K562 (cell line): Measurements from ENCODE around the gene ETHE1. TPM values are rescaled to one million over a fixed set of nuclear protein-coding genes. Genes with fewer than 3 reads are reported as not detected.
A peak's percentile ranks its signal among the peaks of the same experiment; 100 is the strongest.

ENCODE experiments used
- ATAC-seq: fragments of 200-7000 bp; cut with Tn5 transposase; 3 replicates; pipeline ENCODE4 v1.9.1; 2020; ENCODE audit warnings: moderate library complexity
- BruUV-seq: library from RNA; stranded (reverse); fragments of 400-500 nt; replicated peaks from 2 replicates; lab custom pipeline; 2021; lab: Mats Ljungman, UMichigan
- CTCF ChIA-PET: fragments of 300-600 bp; formaldehyde crosslinking; extraction: SDS; loops from one replicate; lab custom pipeline; 2021; ENCODE audit warnings: low intra/inter-chr PET ratio; lab: Yijun Ruan, JAX
- POLR2A ChIA-PET: fragments of 300-600, 350-650 bp; sonication (Branson Sonifier 250); formaldehyde crosslinking; extraction: SDS; loops from one replicate; lab custom pipeline; 2021; ENCODE audit warnings: antibody characterized with exemption, inconsistent platforms; lab: Yijun Ruan, JAX
- DNase-seq, 4 experiments: peaks; one replicate each; pipeline versions ENCODE4 v3.0.0 to v3.0.0-alpha.2; 2011 to 2018; ENCODE audit warnings: low spot score in 3 of 4, mixed read lengths in 3 of 4; ENCODE audit errors: extremely low read depth in 1 of 4
- FAIRE-seq: peaks from 2 replicates; lab custom pipeline; 2011; peaks lifted over from hg19 to GRCh38; lab: Jason Lieb, UNC
- H2AFZ ChIP-seq: 2 replicates; pipeline ENCODE4 v1.6.0; 2011; ENCODE audit warnings: low read depth, low read length, control low read depth, inconsistent platforms
- H3K27ac ChIP-seq: fragments of 200-600 bp; 3 replicates; pipeline ENCODE4 v1.8.0; 2011; ENCODE audit warnings: low read depth, mild to moderate bottlenecking, control low read depth, inconsistent platforms, low read length, moderate library complexity, mixed read lengths; ENCODE audit errors: extremely low read depth
- H3K27me3 ChIP-seq, 2 experiments: fragments of 300-600 bp in 1 of 2; 2 replicates in 1 of 2; 3 replicates in 1 of 2; pipeline versions ENCODE4 v1.6.0 to v1.8.0; 2011; ENCODE audit warnings: inconsistent platforms in 2 of 2, low read length in 2 of 2, mild to moderate bottlenecking in 1 of 2, mixed read lengths in 1 of 2, moderate library complexity in 1 of 2; ENCODE audit not compliant: control insufficient read depth in 2 of 2, insufficient read depth in 2 of 2
- H3K36me3 ChIP-seq: fragments of 300-600 bp; 3 replicates; pipeline ENCODE4 v1.8.0; 2011; ENCODE audit warnings: mild to moderate bottlenecking, low read length, inconsistent platforms; ENCODE audit not compliant: control insufficient read depth, insufficient read depth
- H3K4me1 ChIP-seq, 2 experiments: fragments of 200-600 bp in 1 of 2; replicated peaks in 1 of 2; 2 replicates in 1 of 2; 3 replicates in 1 of 2; pipeline versions ENCODE4 v1.5.1 to v1.8.0; 2011; ENCODE audit warnings: inconsistent platforms in 2 of 2, low read length in 2 of 2, mild to moderate bottlenecking in 1 of 2, mixed read lengths in 1 of 2, moderate library complexity in 1 of 2; ENCODE audit not compliant: control insufficient read depth in 2 of 2, insufficient read depth in 2 of 2
- H3K4me2 ChIP-seq: 2 replicates; pipeline ENCODE4 v1.6.1; 2011; ENCODE audit warnings: low read length, control low read depth, inconsistent platforms, mixed read lengths; ENCODE audit not compliant: insufficient read depth
- H3K4me3 ChIP-seq: fragments of 200-600 bp; sonication (generic), shearing (Covaris generic); 2 replicates; pipeline ENCODE4 v1.5.1; 2016; ENCODE audit warnings: control low read depth, inconsistent platforms
- H3K79me2 ChIP-seq: fragments of 200-600 bp; 3 replicates; pipeline ENCODE4 v1.8.0; 2011; ENCODE audit warnings: low read length, inconsistent platforms; ENCODE audit not compliant: control insufficient read depth, insufficient read depth
- H3K9ac ChIP-seq, 2 experiments: 2 replicates each; pipeline versions ENCODE4 v1.6.0 to v1.6.1; 2011; ENCODE audit warnings: low read depth in 2 of 2, low read length in 2 of 2, control low read depth in 1 of 2, inconsistent platforms in 1 of 2, mild to moderate bottlenecking in 1 of 2, mixed read lengths in 1 of 2; ENCODE audit not compliant: insufficient read depth in 1 of 2
- H3K9me1 ChIP-seq: one replicate; pipeline ENCODE4 v1.6.0; 2011; ENCODE audit warnings: inconsistent platforms, mild to moderate bottlenecking, low read length, moderate library complexity; ENCODE audit not compliant: control insufficient read depth, insufficient read depth
- H3K9me3 ChIP-seq: replicated peaks from 2 replicates; pipeline ENCODE4 v1.5.1; 2011; ENCODE audit warnings: low read depth, low read length, inconsistent platforms; ENCODE audit not compliant: control insufficient read depth, insufficient read depth
- H4K20me1 ChIP-seq: replicated peaks from 2 replicates; pipeline ENCODE4 v1.6.1; 2011; ENCODE audit warnings: low read length, inconsistent platforms, mixed read lengths; ENCODE audit not compliant: control insufficient read depth, insufficient read depth
- ARID2 ChIP-seq: fragments of 450-650 bp; IDR thresholded peaks from 2 replicates; pipeline ENCODE4 v1.6.1; 2017; ENCODE audit warnings: antibody characterized with exemption, mild to moderate bottlenecking
- ARNT ChIP-seq, 2 experiments: fragments of 450-650 bp; IDR thresholded peaks; 2 replicates each; pipeline ENCODE4 v1.6.1; 2016; ENCODE audit warnings: mild to moderate bottlenecking in 1 of 2
- DLX4 ChIP-seq: fragments of 250-450 bp; sonication (Bioruptor Pico); IDR thresholded peaks from 2 replicates; pipeline ENCODE4 v1.6.1; 2021; ENCODE audit warnings: mild to moderate bottlenecking
- DMBX1 ChIP-seq: fragments of 250-450 bp; sonication (Bioruptor Pico); IDR thresholded peaks from 2 replicates; pipeline ENCODE4 v1.8.0; 2022; ENCODE audit warnings: inconsistent platforms, mild to moderate bottlenecking, moderate library complexity, borderline replicate concordance
- ESRRA ChIP-seq: fragments of 450-650 bp; IDR thresholded peaks from 2 replicates; pipeline ENCODE4 v1.6.1; 2014; ENCODE audit warnings: low read depth, mild to moderate bottlenecking, moderate library complexity, borderline replicate concordance
- FOXK1 ChIP-seq: sonication (generic); formaldehyde crosslinking; IDR thresholded peaks from 2 replicates; pipeline ENCODE4 v1.8.0; 2022; ENCODE audit warnings: missing genetic modification reagents, mild to moderate bottlenecking, borderline replicate concordance
- MED1 ChIP-seq: sonication (generic); formaldehyde crosslinking; IDR thresholded peaks from 2 replicates; pipeline ENCODE4 v1.8.1; 2023; ENCODE audit warnings: missing genetic modification reagents, borderline replicate concordance
- NEUROD1 ChIP-seq: fragments of 150-350 bp; IDR thresholded peaks from 2 replicates; pipeline ENCODE4 v1.6.1; 2014; ENCODE audit warnings: borderline replicate concordance, low read length, low read depth; ENCODE audit not compliant: partially characterized antibody
- SAP30 ChIP-seq: fragments of 200-600 bp; sonication (generic); IDR thresholded peaks from 2 replicates; pipeline ENCODE4 v1.6.1; 2012; ENCODE audit warnings: borderline replicate concordance, low read depth, mild to moderate bottlenecking, moderate library complexity, low read length, control low read depth, inconsistent platforms; ENCODE audit not compliant: insufficient read depth, poor library complexity, severe bottlenecking
- SIN3A ChIP-seq, 2 experiments: fragments of 150-350 bp in 1 of 2; IDR thresholded peaks; 2 replicates each; pipeline ENCODE4 v1.6.1; 2011 to 2016; ENCODE audit warnings: borderline replicate concordance in 2 of 2, low read depth in 2 of 2, low read length in 2 of 2, mild to moderate bottlenecking in 2 of 2, moderate library complexity in 2 of 2; ENCODE audit not compliant: control insufficient read depth in 1 of 2
- TEAD4 ChIP-seq, 2 experiments: sonication (generic) in 1 of 2; formaldehyde crosslinking in 1 of 2; IDR thresholded peaks; 2 replicates each; pipeline versions ENCODE4 v1.6.1 to v1.8.0; 2012 to 2022; ENCODE audit warnings: borderline replicate concordance in 1 of 2, inconsistent platforms in 1 of 2, low read length in 1 of 2, mild to moderate bottlenecking in 1 of 2, missing genetic modification reagents in 1 of 2
- USF1 ChIP-seq: sonication (generic); formaldehyde crosslinking; IDR thresholded peaks from 2 replicates; pipeline ENCODE4 v1.9.0; 2022; ENCODE audit warnings: mild to moderate bottlenecking, missing genetic modification reagents
- ZNF140 ChIP-seq: fragments of 250-450 bp; sonication (Bioruptor Pico); IDR thresholded peaks from 2 replicates; pipeline ENCODE4 v1.8.0; 2021; ENCODE audit warnings: moderate library complexity, mild to moderate bottlenecking, inconsistent platforms
- ZNF592 ChIP-seq: fragments of 450-650 bp; IDR thresholded peaks from 2 replicates; pipeline ENCODE4 v1.6.1; 2017; ENCODE audit warnings: antibody characterized with exemption, mild to moderate bottlenecking
- WGBS: fragments of 100-300 bp; shearing (Covaris generic); methylation state at CpG from one replicate; pipeline ENCODE4 v1.1.6; 2016; ENCODE audit warnings: low coverage, mixed read lengths; ENCODE audit not compliant: insufficient coverage; ENCODE audit errors: missing lambda C conversion rate; 5-methylcytosine and 5-hydroxymethylcytosine counted together
- in situ Hi-C: fragments of 300-500 bp; cut with MboI; formaldehyde crosslinking; loops from 4 replicates; pipeline ENCODE4 v1.15.0; 2018; ENCODE audit warnings: inconsistent platforms, mixed read lengths
- intact Hi-C: fragments of 100-400 bp; cut with micrococcal nuclease; formaldehyde crosslinking; loops from 2 replicates; pipeline ENCODE4 v1.14.2; 2022
- polyA plus RNA-seq, 8 experiments: library from polyadenylated mRNA; depleted of rRNA in 4 of 8; stranded (reverse) in 5 of 8; unstranded in 3 of 8; fragments of >200 nt; fragmentation: Nextera tagmentation in 2 of 8; fragmentation: Illumina TruSeq in 1 of 8; extraction: Ambion mirVana in 2 of 8; extraction: Trizol in 1 of 8; gene quantifications; 2 replicates each; pipeline versions ENCODE4 v1.2.1 to v1.2.3, GENCODE V29; 2011 to 2014; ENCODE audit warnings: inconsistent platforms in 1 of 8, missing spikeins in 1 of 8
- total RNA-seq, 7 experiments: library from RNA; depleted of rRNA in 6 of 7; stranded (reverse); fragments of >200 nt in 6 of 7; fragmentation: Illumina TruSeq in 2 of 7; extraction: Trizol in 2 of 7; gene quantifications; 2 replicates each; pipeline versions ENCODE4 v1.2.1 to v1.2.3, GENCODE V29; 2011 to 2021; ENCODE audit warnings: low replicate concordance in 1 of 7

The ETHE1 gene
- total and polyA plus RNA-seq, 9 of the 15 experiments (the other 6 are each of a cell fraction or from before 2014, with no cell fraction given) = 2.9 to 21.0 (median 10.2) TPM

- ATAC-seq = peak; percentile 21
- no peaks in the 10 kb centered on the region for H4K20me1 ChIP-seq
- H3K4me2 ChIP-seq = peak overlapping the region; percentile 89
- in situ Hi-C loops (no loop called here), intact Hi-C loops (no loop called here)
- H3K27ac ChIP-seq = no peak overlapping the region
- H3K79me2 ChIP-seq = no peaks in the 10 kb centered on the region
- H2AFZ ChIP-seq = peak overlapping the region; percentile 99
- WGBS = 44% methylated on average over 20 of the region's 26 CpGs
- FAIRE-seq = no peak
- H3K36me3 ChIP-seq = no peaks in the 10 kb centered on the region
- TF ChIP-seq ZNF140 (no peak), SAP30 (peak; percentile 39), NEUROD1 (no peak), ESRRA (no peak), ZNF592 (no peak), SIN3A (IDR thresholded peaks at IDR 0.05; ENCODE audit: borderline replicate concordance in 2 of 2, control insufficient read depth in 1 of 2, low read depth in 2 of 2, low read length in 2 of 2) (0 out of 4 replicates have a peak, but pooled peaks of 1 of the 2 experiments have one; percentile 6), FOXK1 (CRISPR knock-in tag) (no peak), USF1 (CRISPR knock-in tag) (no peak), TEAD4 (IDR thresholded peaks at IDR 0.05; ENCODE audit: low read length) (no peak), TEAD4 (CRISPR knock-in tag; IDR thresholded peaks at IDR 0.05; ENCODE audit: borderline replicate concordance) (no peak), ARNT (IDR thresholded peaks at IDR 0.05) (no peak), DLX4 (CRISPR knock-in tag) (no peak), MED1 (no peak), DMBX1 (CRISPR knock-in tag) (no peak), ARID2 (no peak)
- H3K4me3 ChIP-seq = peak overlapping the region; percentile 79
- H3K4me1 ChIP-seq = peaks cover 5 to 31% of the 10 kb centered on the region in 2 experiments; a peak in 4 of 5 replicates
- H3K9me1 ChIP-seq = no peaks in the 10 kb centered on the region
- DNase-seq = peak in 2 of 4 experiments; percentile 18 to 20
- ChIA-PET CTCF (no interaction called here), POLR2A (interaction anchor here (0.6 to 1.0 kb wide), 2 partner anchors 26 to 35 kb away, joined by 3 read pairs; no protein-coding TSS in a partner anchor)
- no peaks in the 10 kb centered on the region for H3K27me3 ChIP-seq
- BruUV-seq = no TSS peak
- H3K9me3 ChIP-seq = no peaks in the 10 kb centered on the region
- peak overlapping the region; percentile 65 to 98 for H3K9ac ChIP-seq
These were observed 897 bp downstream of the ETHE1 start for GRCh38 chr19:43525836-43526771.
